HG03039 (cell line): ENCODE results near the gene ATP5PF.
"Not testable (repeated sequence)": the region's sequence is repeated elsewhere in the genome, so short reads cannot be mapped to it uniquely, and the experiment has no call there.

Experiments
- ATAC-seq: cut with Tn5 transposase; IDR thresholded peaks from one replicate; pipeline ENCODE4 v1.9.1; 2021; ENCODE audit warnings: mild to moderate bottlenecking, moderate library complexity; ENCODE audit not compliant: unreplicated experiment

ATP5PF gene, protein sequence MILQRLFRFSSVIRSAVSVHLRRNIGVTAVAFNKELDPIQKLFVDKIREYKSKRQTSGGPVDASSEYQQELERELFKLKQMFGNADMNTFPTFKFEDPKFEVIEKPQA

DNA sequence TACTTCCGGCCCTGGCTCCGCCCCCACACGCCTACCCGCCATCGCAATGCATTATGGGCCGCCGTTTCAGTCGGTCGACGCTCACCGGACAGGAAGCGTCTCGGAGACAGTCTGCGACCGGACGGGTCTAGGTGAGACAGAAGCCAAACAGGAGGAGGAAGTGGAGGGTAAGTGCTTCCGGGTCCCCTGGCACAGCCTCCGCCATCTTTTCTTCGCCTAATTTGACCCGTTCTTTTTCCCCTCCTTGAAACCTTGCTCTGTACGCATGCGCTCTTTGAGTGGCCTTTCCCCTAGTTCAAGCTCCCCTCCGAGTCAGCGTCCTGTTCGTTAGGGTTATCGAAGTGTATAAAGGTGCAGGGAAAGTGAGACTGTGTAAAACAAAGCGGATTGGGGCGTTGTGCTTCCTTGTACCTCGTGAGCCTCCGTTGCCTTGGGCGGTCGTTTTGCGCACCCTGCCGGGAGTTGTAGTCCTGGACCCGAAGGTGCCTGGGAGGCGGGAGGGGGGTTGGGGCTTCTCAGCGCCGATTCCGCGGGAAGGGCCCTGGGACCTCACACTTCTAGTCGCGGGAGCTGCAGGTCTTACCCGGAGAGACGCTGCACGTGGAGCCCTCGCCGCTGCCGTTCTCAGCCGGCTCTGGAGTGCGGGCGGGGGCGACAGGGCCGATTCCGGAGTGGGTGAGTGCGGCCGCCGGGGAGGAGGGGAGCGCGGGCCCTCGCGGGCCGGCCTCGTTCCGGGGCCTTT is at the start of gene ATP5PF, which contains the start of gene GABPA:
ATP5PF (minus strand) TSS at position 1 of the 742 bp plus-strand sequence. CDS start 5,110 bp downstream, outside the sequence.
GABPA (plus strand) TSS at position 69 of the 742 bp plus-strand sequence. CDS start 6,627 bp downstream, outside the sequence.
- peak; percentile 88 for ATAC-seq

DNA sequence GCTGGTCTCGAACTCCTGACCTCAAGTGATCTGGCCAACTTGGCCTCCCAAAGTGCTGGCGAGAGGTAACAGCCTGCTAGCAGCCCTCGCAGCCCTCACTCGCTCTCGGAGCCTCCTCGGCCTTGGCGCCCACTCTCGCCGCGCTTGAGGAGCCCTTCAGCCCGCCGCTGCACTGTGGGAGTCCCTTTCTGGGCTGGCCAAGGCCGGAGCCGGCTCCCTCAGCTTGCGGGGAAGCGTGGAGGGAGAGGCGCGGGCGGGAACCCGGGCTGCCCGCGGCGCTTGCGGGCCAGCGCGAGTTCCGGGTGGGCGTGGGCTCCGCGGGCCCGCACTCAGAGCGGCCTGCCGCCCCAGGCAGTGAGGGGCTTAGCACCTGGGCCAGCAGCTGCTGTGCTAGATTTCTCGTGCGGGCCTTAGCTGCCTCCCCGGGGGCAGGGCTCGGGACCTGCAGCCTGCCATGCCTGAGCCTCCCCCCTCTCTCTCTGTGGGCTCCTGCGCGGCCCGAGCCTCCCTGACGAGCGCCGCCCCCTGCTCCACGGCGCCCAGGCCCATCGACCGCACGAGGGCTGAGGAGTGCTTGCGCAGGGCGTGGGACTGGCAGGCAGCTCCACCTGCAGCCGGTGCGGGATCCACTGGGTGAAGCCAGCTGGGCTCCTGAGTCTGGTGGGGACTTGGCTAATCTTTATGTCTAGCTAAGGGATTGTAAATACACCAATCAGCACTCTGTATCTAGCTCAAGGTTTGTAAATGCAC is 43.6 kb upstream of the ATP5PF start:
- ATAC-seq = not testable (repeated sequence)

DNA sequence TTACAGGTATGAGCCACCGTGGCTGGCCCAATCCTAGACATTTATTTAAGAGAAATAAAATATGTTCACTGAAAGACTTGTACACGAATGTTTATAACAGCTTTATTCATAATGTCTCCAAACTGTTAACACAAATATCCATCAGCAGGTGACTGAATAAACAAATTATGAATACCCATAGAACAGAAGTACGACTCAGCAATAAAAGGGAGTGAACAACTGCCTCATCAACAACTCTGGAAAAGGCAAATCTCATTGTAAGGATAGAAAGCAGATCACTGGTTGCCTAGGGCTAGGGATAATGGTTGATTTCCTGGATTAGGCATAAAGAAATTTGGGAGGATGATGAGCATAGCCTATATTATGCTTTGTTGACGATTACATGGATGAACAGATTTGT is 41.7 kb upstream of the ATP5PF start:
- ATAC-seq = no peak

DNA sequence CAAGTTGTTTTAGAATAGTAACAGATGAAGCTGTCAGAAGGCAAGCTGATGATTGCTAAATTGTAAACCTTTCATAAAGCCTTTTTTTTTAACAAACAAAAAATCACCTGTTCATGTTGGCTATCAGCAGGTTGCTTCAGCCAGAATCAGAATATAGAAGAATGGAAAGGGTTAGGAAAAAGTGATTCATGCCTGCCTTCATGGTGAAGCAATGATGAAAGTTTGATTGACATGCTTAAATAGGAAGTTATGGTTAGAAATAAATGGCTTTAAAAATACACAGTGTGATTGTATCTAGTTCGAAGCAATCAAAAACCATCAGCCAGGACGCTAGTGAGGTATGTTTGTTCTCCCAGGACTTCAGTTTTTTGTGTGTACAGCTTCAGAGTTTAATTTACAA is 38.0 kb upstream of the ATP5PF start:
- ATAC-seq = no peak

DNA sequence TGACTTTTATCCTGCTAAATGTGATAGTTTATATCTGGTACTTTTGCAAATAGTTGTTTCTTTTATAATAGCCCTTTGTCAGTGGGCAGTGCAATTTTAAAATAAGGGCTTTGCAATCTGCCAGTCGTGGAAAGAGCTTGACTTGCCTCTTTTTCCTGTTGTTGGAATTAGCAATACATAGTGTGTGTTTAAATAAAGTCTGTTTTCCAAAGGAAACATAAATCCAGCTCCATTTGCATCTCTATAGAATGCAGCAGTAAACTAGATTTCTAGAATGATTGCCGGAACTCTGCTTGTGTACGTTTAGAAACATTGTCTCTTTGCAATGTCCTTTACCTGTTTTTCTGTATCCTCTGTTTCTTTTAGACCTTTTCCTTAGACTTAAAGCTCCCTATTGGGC is 33.2 kb upstream of the ATP5PF start:
- ATAC-seq = no peak

DNA sequence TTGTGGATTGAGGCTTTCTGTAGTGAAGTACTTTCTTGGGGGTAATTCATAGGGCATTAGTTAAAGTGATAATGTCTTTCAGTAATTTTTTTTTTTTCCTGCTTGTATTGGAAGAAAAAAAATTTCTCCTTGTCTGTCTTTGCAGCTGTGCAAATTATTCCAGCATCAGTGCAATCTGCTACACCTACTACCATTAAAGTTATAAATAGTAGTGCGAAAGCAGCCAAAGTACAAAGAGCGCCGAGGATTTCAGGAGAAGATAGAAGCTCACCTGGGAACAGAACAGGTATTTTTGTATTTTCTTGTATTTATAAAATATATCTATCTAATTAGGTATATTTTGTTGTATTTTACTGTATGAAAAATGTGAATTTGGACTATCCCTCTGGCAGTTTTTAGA is 29.4 kb upstream of the ATP5PF start:
- no peak for ATAC-seq

DNA sequence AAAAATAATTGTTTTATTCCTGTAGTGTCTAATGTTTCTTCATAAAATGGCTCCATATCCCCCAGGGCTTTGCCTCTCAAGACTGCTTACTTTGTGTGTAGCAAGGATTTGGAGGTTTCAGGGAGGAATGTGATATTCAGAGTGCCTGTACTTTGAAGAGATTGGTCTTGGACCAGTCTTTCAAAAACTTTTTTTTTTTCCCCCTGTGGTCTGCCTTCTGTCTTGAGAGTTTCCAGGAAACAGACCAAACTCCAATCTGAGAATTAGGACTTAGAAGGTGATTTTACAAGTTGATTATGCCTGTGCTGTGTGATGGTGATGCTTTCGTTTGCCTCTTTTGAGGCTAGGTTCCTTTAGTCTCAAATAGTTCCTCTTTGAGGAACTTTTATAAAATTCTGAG is 26.0 kb upstream of the ATP5PF start:
- no peak for ATAC-seq

DNA sequence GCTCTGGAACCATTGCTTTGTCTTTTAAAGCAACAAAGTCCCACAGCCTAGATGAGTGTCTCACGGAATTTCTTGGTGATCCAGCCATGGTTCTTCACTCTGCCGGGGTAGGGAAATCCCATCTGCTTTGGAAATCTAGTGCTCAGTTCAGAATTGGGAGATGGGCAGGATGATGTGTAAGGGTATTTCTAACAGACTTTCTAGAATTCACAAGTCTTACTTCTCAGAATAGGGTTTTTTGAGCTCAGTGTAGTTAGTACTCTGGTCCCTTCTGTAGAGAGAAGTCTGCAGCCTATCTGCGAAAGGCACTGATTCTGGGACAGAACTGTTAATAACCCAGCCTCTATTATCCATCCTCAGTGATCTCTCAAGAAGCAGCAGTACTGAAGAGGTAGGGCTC is 25.4 kb upstream of the ATP5PF start:
- no peak for ATAC-seq

DNA sequence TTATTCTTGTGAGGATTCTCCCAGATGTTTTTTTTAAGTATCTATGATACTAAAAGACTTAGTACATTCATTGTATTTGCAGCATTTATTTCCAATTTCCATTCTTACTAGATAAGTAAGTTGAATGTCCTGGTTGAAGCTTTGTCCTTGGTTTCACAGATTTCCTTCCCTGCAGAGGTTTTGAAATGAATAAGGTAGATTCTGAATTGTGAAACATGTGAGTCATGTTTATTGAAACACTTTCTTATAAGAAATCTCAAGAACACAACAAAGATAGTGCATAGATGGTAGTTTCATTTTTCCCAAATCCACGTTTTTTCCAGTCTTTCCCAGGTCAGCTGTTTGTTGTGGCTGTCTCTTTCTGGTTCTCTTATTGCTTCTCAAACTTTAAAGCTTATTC is 24.9 kb upstream of the ATP5PF start:
- ATAC-seq = no peak

DNA sequence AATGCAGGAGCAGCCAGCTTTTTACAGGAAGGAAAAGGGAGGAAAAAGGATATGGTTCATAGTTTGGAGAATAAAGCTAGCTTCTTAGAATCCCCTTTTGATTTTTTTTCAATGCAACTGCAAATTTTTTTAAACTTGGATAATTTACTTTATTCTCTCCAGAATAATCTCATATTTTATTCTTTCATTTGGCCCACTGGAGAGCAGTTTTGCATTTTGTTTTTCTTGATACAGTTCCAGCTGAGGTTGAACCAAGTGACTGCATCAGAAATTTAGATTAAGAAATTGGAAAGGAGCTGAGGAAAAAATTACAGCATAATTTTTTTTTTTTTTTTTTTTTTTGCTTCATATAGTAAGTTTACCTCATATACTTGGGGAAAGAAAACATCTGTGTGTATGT is 22.8 kb upstream of the ATP5PF start:
- no peak for ATAC-seq

DNA sequence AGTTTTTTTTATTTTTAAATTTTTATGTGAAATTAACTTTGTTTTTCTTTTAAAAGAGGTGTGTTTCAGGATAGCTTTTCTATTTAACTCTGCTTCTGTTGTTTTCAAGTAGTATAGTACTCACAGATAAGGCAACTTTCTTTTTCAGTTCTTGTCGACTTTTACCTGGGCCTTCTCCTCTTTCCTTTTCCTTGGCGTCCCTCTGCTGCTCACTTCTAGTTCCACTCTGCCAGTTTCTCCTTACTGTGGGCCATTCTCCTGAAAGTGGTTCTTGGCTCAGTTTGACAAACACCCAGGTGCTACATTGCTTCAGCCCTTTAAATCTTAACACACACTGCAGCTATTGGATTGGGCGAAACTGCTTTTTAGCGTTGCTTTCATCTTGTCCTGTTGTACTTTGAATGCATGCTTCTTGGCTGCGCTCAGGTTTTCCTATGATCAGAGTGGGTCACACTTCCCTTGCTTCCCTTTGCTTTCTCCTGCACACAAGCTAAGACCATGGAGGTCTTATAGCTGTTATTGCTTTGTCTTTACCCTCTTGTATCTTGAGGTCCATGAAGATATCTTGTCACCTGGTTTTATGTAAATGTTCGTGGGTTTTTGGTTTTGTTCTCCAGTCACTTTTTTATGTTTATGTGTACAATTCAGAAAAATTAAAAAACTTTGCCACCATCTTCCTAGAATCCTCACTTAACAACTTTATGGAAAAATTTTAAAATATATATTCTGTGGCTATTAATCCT is 21.7 kb upstream of the ATP5PF start:
- ATAC-seq = no peak

DNA sequence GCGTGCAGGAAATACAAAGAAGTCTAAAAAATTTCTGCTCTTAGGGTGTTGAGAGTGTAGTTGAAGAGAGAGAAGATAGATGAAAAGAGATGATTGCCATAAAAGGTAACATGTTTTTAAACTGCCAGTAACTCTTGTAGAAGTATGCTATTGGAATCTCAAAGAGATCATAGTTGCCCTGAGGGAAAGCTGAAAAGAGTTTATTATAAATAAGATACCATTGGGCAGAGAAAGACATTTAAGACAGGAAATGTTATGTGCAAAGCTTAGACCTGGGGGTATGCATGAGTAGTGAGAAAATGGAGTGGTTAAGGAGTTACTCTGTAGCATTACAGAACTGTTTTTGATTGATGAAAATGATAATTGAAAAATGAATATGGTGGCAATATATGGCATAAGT is 17.7 kb upstream of the ATP5PF start:
- no peak for ATAC-seq

DNA sequence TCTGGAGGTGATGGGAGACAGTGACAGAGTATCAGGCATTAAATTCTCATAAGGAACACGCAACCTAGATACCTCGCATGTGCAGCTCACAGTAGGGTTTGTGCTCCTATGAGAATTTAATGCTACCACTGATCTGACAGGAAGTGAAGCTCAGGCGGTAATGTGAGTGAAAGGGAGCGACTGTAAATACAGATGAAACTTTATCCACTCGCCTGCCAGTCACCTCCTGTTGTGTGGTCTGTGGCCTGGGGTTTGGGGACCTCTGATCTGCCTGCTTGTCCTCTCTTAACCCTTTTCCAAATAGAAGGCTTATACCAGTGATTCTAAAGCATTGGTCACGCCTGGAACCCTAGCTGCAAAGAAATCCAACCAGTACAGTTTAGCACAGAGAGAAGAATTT is 15.4 kb upstream of the ATP5PF start:
- ATAC-seq = no peak

DNA sequence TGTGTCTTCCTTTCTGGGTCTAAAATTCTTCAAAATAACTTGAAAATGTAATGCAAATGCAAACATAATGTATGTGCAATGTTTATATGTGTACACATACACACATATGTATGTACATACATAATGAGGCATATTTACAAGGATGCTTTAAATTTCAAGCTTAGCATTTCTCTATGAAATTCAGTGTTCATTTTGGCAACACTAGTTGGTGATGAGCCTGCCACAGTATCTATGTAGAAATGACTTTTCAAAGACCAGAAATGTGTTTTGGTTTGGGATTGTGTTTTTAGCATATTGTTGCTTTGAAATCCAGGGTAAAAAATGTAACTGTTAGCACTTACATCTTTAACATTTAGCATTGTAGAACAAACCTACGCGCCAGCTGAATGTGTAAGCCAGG is 10.2 kb upstream of the ATP5PF start:
- no peak for ATAC-seq

DNA sequence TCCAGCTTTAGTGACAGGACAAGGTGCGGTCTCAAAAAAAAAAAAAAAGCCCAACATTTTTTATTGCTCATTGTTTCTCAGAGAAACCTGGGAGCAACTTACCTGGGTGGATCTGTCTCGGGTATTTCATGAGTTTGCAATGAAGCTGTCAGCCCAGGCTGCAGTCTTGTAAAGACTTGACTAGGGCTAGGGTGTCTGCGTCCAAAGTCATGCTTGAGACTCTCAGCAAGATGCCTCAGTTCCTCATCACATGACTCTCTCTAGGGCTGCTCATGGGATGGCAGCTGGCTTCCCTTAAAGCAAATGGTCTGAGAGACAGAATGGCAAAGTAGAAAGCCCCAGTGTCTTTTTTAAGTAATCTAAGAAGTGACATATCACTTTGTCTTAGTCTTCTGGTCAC is 8.2 kb upstream of the ATP5PF start:
- ATAC-seq = no peak

DNA sequence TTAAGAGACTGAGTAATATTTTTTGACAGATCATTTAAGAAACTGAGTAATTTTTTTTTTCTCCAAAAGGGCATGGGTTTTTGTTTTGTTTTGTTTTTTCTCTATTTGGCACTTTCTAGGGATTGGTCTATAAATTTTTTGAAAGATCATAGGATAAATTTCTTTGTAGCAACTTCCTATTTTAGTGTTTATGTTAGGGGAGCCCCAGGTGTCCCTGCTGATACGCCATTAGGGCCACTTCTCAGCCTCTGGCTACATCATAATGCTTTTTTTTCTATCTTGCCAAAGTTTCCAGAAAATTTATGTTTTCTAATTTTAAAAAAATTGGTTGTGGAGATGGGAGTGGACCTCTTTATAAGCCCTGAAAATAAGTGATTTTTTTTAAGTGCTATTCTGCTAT is 2.7 kb upstream of the ATP5PF start:
- no peak for ATAC-seq

DNA sequence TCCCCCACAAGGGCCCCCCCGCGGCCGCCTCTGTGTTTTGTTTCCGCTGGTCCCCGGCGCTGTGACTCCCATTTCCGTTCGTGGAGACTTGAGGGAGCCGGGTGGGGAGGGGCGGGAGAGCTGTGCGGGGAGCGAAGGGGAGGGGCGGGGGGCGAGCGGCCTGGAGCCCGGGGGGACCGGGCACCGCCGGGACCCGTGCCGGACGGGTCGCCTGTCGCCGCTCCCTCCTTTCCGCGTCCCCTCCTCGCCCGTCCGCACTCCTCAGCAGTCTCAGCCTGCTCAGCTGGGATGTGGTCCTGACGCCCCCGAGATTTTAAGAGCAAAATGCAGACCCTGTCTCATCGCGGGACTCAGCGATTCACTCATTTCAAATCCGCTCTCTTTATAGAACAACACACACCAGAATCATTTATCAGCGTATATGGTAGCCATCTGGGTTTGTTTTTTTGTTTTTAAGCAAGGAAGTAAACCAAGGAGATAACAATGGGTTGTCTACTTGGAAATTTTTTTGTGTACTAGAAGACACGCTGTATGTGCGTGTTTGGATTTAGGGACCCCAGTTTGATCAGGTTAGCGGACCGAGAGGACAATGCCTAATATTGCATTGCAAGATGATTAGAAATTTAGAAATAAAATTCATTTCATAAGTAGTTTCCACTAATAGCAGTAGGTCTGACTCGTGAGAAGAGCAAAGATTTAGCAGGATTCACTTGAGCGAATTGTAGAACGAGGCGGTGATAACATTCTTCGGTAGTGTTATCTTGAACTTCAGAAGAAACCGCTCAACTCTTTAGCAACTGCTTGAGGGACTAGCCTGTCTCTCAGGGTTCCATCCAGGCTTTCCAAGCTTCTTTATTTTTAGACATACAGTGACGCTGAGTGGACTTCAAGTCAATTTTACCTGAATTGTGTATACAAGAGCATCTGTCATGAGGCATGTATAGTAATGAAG is 1.2 kb upstream of the ATP5PF start:
- peak; percentile 4 for ATAC-seq

DNA sequence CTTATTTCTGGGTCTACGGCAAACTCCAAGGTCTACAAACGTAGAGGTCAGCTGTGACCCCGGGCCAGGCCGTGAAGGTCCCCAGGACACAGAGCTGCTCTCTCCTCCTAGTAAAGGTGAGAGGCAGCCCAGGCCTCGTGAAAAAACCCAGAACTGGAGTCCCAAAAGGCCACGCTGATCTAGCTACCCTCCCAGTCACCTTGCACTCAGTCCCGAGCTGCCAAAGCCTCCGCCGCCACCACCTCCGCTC is 125 bp downstream of the ATP5PF start:
- no peak for ATAC-seq

DNA sequence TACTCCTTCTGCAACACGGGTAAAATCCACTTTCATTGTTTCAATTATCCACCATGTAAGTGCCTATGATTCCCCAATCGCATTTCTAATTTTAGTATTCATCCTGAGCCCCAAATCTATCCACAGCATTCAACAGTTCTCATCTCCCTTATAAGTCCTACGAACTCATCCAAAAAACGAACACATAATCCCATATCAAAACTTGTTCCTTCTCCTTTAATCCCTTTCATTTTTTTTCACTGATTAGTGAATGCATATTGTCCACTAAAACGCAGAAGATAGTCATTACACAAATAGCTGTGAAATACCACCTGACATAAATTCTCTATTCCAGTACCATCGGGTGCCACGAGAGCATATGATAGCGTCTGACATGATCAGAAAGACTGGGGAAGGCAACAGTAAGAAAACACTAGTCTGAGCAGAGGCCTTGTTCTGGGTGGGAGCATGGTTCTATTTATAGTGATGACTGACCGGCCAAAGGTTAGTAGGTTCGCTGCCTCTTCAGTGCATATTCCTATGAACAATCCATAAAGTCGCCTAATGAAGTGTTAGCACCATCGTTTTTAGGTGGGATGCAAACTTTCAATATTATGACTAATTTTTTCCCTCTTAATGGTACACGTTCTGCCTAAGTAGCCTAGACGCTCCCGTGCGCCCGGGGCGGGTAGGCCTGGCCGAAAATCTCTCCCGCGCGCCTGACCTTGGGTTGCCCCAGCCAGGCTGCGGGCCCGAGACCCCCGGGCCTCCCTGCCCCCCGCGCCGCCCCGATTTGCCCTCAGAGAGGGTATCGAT is 648 bp downstream of the ATP5PF start:
- ATAC-seq = peak; percentile 5
